HCT116 (cell line): ENCODE data around the gene PLCH2. TPM values are rescaled to one million over a fixed set of nuclear protein-coding genes. Genes with fewer than 3 reads are reported as not detected.

Experiments used
- ATAC-seq: fragments of 200-7000 bp; cut with Tn5 transposase; 2 replicates; pipeline ENCODE4 v1.9.1; 2020; ENCODE audit warnings: mild to moderate bottlenecking, moderate library complexity
- BruUV-seq: library from RNA; stranded (reverse); fragments of 400-500 nt; replicated peaks from 2 replicates; lab custom pipeline; 2021; lab: Mats Ljungman, UMichigan
- CTCF ChIA-PET: fragments of 300-600 bp; sonication (Branson Sonifier 250); formaldehyde crosslinking; loops from one replicate; lab custom pipeline; 2021; ENCODE audit warnings: antibody characterized with exemption; lab: Charles Lee
- POLR2A ChIA-PET: fragments of 300-600, 350-600 bp; sonication (Branson Sonifier 250); formaldehyde crosslinking; loops from one replicate; lab custom pipeline; 2021; ENCODE audit warnings: antibody characterized with exemption; lab: Charles Lee
- RAD21 ChIA-PET, 2 experiments: fragments of 300-600 bp; sonication (Branson Sonifier 250); formaldehyde crosslinking; loops; one replicate each; lab custom pipeline; 2023; ENCODE audit warnings: low total read pairs in 2 of 2; ENCODE audit not compliant: uncharacterized antibody in 2 of 2, unreplicated experiment in 2 of 2, low non-redundant PET in 1 of 2; lab: Charles Lee
- DNase-seq: peaks from one replicate; pipeline ENCODE4 v3.0.0-alpha.2; 2010; ENCODE audit warnings: low read depth, low spot score
- H2AFZ ChIP-seq: fragments of 200-600 bp; shearing (Covaris generic), sonication (generic); 2 replicates; pipeline ENCODE4 v1.6.1; 2017; ENCODE audit warnings: low read depth, mixed run types, mixed read lengths, antibody characterized with exemption, low read length; ENCODE audit not compliant: poor library complexity, severe bottlenecking
- H3K27ac ChIP-seq: 2 replicates; pipeline ENCODE4 v1.5.1; 2012; ENCODE audit warnings: low read depth, low read length
- H3K27me3 ChIP-seq: fragments of 200-600 bp; sonication (generic); 2 replicates; pipeline ENCODE4 v1.6.1; 2016; ENCODE audit warnings: mixed run types, low read length, mixed read lengths; ENCODE audit not compliant: insufficient read depth
- H3K36me3 ChIP-seq, 2 experiments: fragments of 200-500 bp in 1 of 2; fragments of 200-600 bp in 1 of 2; sonication (Bioruptor generic) in 1 of 2; sonication (generic) in 1 of 2; 2 replicates each; pipeline versions ENCODE4 v1.5.1 to v1.6.1; 2014 to 2016; ENCODE audit warnings: low read length in 2 of 2, inconsistent platforms in 1 of 2, mixed read lengths in 1 of 2, mixed run types in 1 of 2; ENCODE audit not compliant: insufficient read depth in 2 of 2, control insufficient read depth in 1 of 2
- H3K4me1 ChIP-seq, 2 experiments: fragments of 200-600 bp in 1 of 2; sonication (generic) in 1 of 2; 2 replicates each; pipeline versions ENCODE4 v1.5.1 to v1.6.1; 2012 to 2017; ENCODE audit warnings: low read length in 2 of 2, inconsistent platforms in 1 of 2, mild to moderate bottlenecking in 1 of 2, mixed read lengths in 1 of 2, mixed run types in 1 of 2, moderate library complexity in 1 of 2; ENCODE audit not compliant: insufficient read depth in 2 of 2, control insufficient read depth in 1 of 2
- H3K4me2 ChIP-seq: fragments of 200-600 bp; sonication (generic); 2 replicates; pipeline ENCODE4 v1.6.1; 2017; ENCODE audit warnings: mixed run types, low read length, mixed read lengths
- H3K4me3 ChIP-seq, 2 experiments: fragments of 200-600 bp in 1 of 2; sonication (generic) in 1 of 2; replicated peaks in 1 of 2; 2 replicates each; pipeline ENCODE4 v1.5.1; 2011 to 2016; ENCODE audit warnings: low read length in 2 of 2, control low read depth in 1 of 2, low read depth in 1 of 2, mild to moderate bottlenecking in 1 of 2, mixed read lengths in 1 of 2, mixed run types in 1 of 2
- H3K79me2 ChIP-seq: fragments of 200-600 bp; sonication (generic); 2 replicates; pipeline ENCODE4 v1.6.1; 2017; ENCODE audit warnings: mild to moderate bottlenecking, mixed run types, low read length, moderate library complexity, mixed read lengths; ENCODE audit not compliant: insufficient read depth
- H3K9ac ChIP-seq: fragments of 200-600 bp; sonication (generic); 2 replicates; pipeline ENCODE4 v1.6.1; 2016; ENCODE audit warnings: low read length, mixed read lengths
- H3K9me2 ChIP-seq: fragments of 200-600 bp; sonication (generic), shearing (Covaris generic); 2 replicates; pipeline ENCODE4 v1.6.1; 2017; ENCODE audit warnings: mixed run types, mild to moderate bottlenecking, moderate library complexity; ENCODE audit not compliant: insufficient read depth
- H3K9me3 ChIP-seq, 2 experiments: fragments of 200-500 bp in 1 of 2; fragments of 200-600 bp in 1 of 2; sonication (Bioruptor generic) in 1 of 2; sonication (generic) in 1 of 2; 2 replicates each; pipeline ENCODE4 v1.6.1; 2014 to 2017; ENCODE audit warnings: low read length in 2 of 2, mixed read lengths in 2 of 2, inconsistent platforms in 1 of 2, low read depth in 1 of 2, mild to moderate bottlenecking in 1 of 2, mixed run types in 1 of 2, moderate library complexity in 1 of 2; ENCODE audit not compliant: control insufficient read depth in 1 of 2, insufficient read depth in 1 of 2
- H4K20me1 ChIP-seq: fragments of 200-600 bp; sonication (generic), shearing (Covaris generic); 2 replicates; pipeline ENCODE4 v1.6.1; 2017; ENCODE audit warnings: mixed run types, mild to moderate bottlenecking, moderate library complexity; ENCODE audit not compliant: insufficient read depth
- CBX3 ChIP-seq: IDR thresholded peaks from 2 replicates; pipeline ENCODE4 v1.6.1; 2012; ENCODE audit warnings: low read depth
- EZH2 ChIP-seq: fragments of 200-600 bp; sonication (generic); IDR thresholded peaks from 2 replicates; pipeline ENCODE4 v1.6.1; 2017; ENCODE audit warnings: antibody characterized with exemption, mixed run types
- EZH2phosphoT487 ChIP-seq: fragments of 200-600 bp; IDR thresholded peaks from 2 replicates; pipeline ENCODE4 v1.6.1; 2018; ENCODE audit warnings: antibody characterized with exemption, borderline replicate concordance
- FOSL1 ChIP-seq: IDR thresholded peaks from 2 replicates; pipeline ENCODE4 v1.6.1; 2012; ENCODE audit warnings: low read depth
- JUND ChIP-seq: IDR thresholded peaks from 2 replicates; pipeline ENCODE4 v1.6.1; 2012
- POLR2A ChIP-seq: IDR thresholded peaks from 2 replicates; pipeline ENCODE4 v1.7.0; 2011; ENCODE audit warnings: borderline replicate concordance; ENCODE audit not compliant: insufficient read depth, insufficient read length; ENCODE audit errors: extremely low read depth
- SIN3A ChIP-seq: IDR thresholded peaks from 2 replicates; pipeline ENCODE4 v1.6.1; 2012; ENCODE audit warnings: low read depth
- SP1 ChIP-seq: IDR thresholded peaks from 2 replicates; pipeline ENCODE4 v1.6.1; 2012; ENCODE audit warnings: low read depth
- TCF7L2 ChIP-seq: IDR thresholded peaks from 2 replicates; pipeline ENCODE4 v1.7.0; 2011; ENCODE audit warnings: borderline replicate concordance, inconsistent platforms; ENCODE audit not compliant: insufficient read depth, insufficient read length; ENCODE audit errors: extremely low read depth
- YY1 ChIP-seq: IDR thresholded peaks from 2 replicates; pipeline ENCODE4 v1.6.1; 2011; ENCODE audit warnings: low read length, low read depth, moderate library complexity, mild to moderate bottlenecking; ENCODE audit not compliant: insufficient replicate concordance; ENCODE audit errors: extremely low read depth
- intact Hi-C: fragments of 100-400 bp; cut with micrococcal nuclease; formaldehyde crosslinking; loops from 2 replicates; pipeline ENCODE4 v1.10.0; 2022
- total RNA-seq: library from RNA; stranded (reverse); gene quantifications from one replicate; pipeline ENCODE4 v1.2.1, GENCODE V29; 2021; ENCODE audit not compliant: unreplicated experiment
- TF ChIP-seq, protein P1 (sequence below): IDR thresholded peaks from 2 replicates; pipeline ENCODE4 v1.6.1; 2011; ENCODE audit warnings: mild to moderate bottlenecking, low read length, moderate library complexity; ENCODE audit not compliant: insufficient replicate concordance; ENCODE audit errors: extremely low read depth

Gene PLCH2
- total RNA-seq, 1 experiment from 2014 or later, result 2.0 TPM

DNA sequence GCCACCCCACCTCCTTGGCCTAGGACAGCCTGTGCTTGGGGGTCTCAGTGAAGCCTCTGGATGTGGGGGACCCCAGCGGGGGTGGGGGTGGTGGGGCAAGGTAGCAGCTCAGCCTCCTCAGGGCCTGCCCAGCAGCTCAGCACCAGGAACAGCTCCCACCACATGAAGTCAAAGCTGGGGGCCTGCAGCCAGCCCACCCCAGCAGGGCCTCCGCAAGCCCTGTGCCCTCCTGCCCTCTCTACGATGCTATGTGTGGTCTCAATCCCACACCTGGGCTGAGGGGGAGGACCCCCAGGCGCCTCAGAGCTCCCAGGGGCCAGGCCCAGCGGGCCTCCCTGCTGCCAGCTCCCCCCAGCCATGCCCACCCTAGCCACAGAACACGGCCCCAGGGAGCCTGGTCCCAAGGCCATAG is 31.7 kb downstream of the PLCH2 start:
- POLR2A ChIA-PET, result no interaction called here
- Histone ChIP-seq H3K79me2 (no peaks in the 10 kb centered on the region), H4K20me1 (no peaks in the 10 kb centered on the region), H3K27ac (no peak overlapping the region), H3K4me3 (no peak overlapping the region)
- no peak for ATAC-seq
- TF ChIP-seq, protein P1, sequence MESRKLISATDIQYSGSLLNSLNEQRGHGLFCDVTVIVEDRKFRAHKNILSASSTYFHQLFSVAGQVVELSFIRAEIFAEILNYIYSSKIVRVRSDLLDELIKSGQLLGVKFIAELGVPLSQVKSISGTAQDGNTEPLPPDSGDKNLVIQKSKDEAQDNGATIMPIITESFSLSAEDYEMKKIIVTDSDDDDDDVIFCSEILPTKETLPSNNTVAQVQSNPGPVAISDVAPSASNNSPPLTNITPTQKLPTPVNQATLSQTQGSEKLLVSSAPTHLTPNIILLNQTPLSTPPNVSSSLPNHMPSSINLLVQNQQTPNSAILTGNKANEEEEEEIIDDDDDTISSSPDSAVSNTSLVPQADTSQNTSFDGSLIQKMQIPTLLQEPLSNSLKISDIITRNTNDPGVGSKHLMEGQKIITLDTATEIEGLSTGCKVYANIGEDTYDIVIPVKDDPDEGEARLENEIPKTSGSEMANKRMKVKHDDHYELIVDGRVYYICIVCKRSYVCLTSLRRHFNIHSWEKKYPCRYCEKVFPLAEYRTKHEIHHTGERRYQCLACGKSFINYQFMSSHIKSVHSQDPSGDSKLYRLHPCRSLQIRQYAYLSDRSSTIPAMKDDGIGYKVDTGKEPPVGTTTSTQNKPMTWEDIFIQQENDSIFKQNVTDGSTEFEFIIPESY, result no peak
- TF ChIP-seq CBX3 (no peak), SP1 (no peak), JUND (no peak), EZH2 (no peak), FOSL1 (no peak), SIN3A (no peak), POLR2A (no peak), TCF7L2 (no peak), YY1 (no peak), EZH2phosphoT487 (no peak)
- TF ChIP-seq, all 23 proteins: peak for 0
- RAD21 ChIA-PET, result no interaction called here
- no peaks in the 10 kb centered on the region for H3K4me1 ChIP-seq
- no peak overlapping the region for H3K4me2 ChIP-seq
- CTCF ChIA-PET, result no interaction called here
- no peaks in the 10 kb centered on the region for H3K9me2 ChIP-seq
- peaks cover 6 to 7% of the 10 kb centered on the region in 2 experiments; a peak in 3 of 4 replicates for H3K36me3 ChIP-seq
- no peaks in the 10 kb centered on the region for H3K9me3 ChIP-seq
- no peak overlapping the region for H2AFZ ChIP-seq
- H3K9ac ChIP-seq, result no peak overlapping the region
- BruUV-seq, result no TSS peak
- DNase-seq, result no peak
- intact Hi-C loops, result no loop called here
- H3K27me3 ChIP-seq, result no peaks in the 10 kb centered on the region
